Smooth muscle cell (in vitro differentiated cells): ENCODE results near the gene TOP1. TPM values are rescaled to one million over a fixed set of nuclear protein-coding genes. Genes with fewer than 3 reads are reported as not detected.
A peak's percentile ranks its signal among the peaks of the same experiment; 100 is the strongest.

Experiments
- DNase-seq: peaks from one replicate; lab custom pipeline; 2025; ENCODE audit not compliant: unreplicated experiment; lab: John Stamatoyannopoulos, UW
- H2AFZ ChIP-seq: fragments of 200-600 bp; sonication (generic); 2 replicates; pipeline ENCODE4 v1.6.0; 2016; ENCODE audit warnings: antibody characterized with exemption, low read depth, mild to moderate bottlenecking
- H3F3A ChIP-seq: fragments of 200-600 bp; sonication (generic); 2 replicates; pipeline ENCODE4 v1.6.0; 2017; ENCODE audit warnings: antibody characterized with exemption, low read depth
- H3K27ac ChIP-seq: fragments of 200-600 bp; sonication (generic); 2 replicates; pipeline ENCODE4 v1.5.1; 2016; ENCODE audit warnings: low read depth, mild to moderate bottlenecking
- H3K27me3 ChIP-seq: fragments of 200-600 bp; sonication (generic); 2 replicates; pipeline ENCODE4 v1.6.1; 2016; ENCODE audit warnings: low read depth, mild to moderate bottlenecking
- H3K36me3 ChIP-seq: fragments of 200-600 bp; sonication (generic); 2 replicates; pipeline ENCODE4 v1.5.1; 2016; ENCODE audit warnings: low read depth
- H3K4me1 ChIP-seq: fragments of 200-600 bp; sonication (generic); 2 replicates; pipeline ENCODE4 v1.5.1; 2016; ENCODE audit warnings: low read depth
- H3K4me2 ChIP-seq: fragments of 200-600 bp; sonication (generic); 2 replicates; pipeline ENCODE4 v1.6.0; 2016; ENCODE audit warnings: mild to moderate bottlenecking
- H3K4me3 ChIP-seq: fragments of 200-600 bp; sonication (generic); 2 replicates; pipeline ENCODE4 v1.5.1; 2016; ENCODE audit warnings: mild to moderate bottlenecking
- H3K79me2 ChIP-seq: fragments of 200-600 bp; sonication (generic); 2 replicates; pipeline ENCODE4 v1.6.0; 2016; ENCODE audit warnings: low read depth, mild to moderate bottlenecking
- H3K9ac ChIP-seq: fragments of 200-600 bp; sonication (generic); 2 replicates; pipeline ENCODE4 v1.6.0; 2016; ENCODE audit warnings: low read depth
- H3K9me3 ChIP-seq: fragments of 200-600 bp; sonication (generic); replicated peaks from 2 replicates; pipeline ENCODE4 v1.5.1; 2016; ENCODE audit warnings: low read depth
- H4K20me1 ChIP-seq: fragments of 200-600 bp; sonication (generic); 2 replicates; pipeline ENCODE4 v1.6.0; 2016; ENCODE audit warnings: low read depth
- CTCF ChIP-seq: fragments of 200-600 bp; sonication (generic); IDR thresholded peaks from 2 replicates; pipeline ENCODE4 v1.5.1; 2017; ENCODE audit warnings: borderline replicate concordance, mild to moderate bottlenecking, antibody characterized with exemption; ENCODE audit not compliant: insufficient read depth, poor library complexity, severe bottlenecking
- WGBS: methylation state at CpG from one replicate; pipeline ENCODE4 v1.1.7; 2016; ENCODE audit warnings: low lambda C conversion rate; 5-methylcytosine and 5-hydroxymethylcytosine counted together
- polyA plus RNA-seq: library from polyadenylated mRNA; unstranded; fragments of >200 nt; fragmentation: Nextera tagmentation; extraction: Ambion mirVana; gene quantifications from 2 replicates; pipeline ENCODE4 v1.2.1, GENCODE V29; 2016
- total RNA-seq: library from RNA; depleted of rRNA; stranded (reverse); fragments of >200 nt; gene quantifications from 2 replicates; pipeline ENCODE4 v1.2.3, GENCODE V29; 2014

The TOP1 gene
- total and polyA plus RNA-seq, 2 experiments from 2014 or later = 17.0 to 28.6 TPM

GRCh38 chr20:41079066-41079465, 50.4 kb downstream of the TOP1 start:
- Histone ChIP-seq H3F3A (peaks cover 3% of the 10 kb centered on the region), H3K27ac (no peak overlapping the region), H3K4me3 (no peak overlapping the region), H3K9me3 (no peaks in the 10 kb centered on the region), H3K27me3 (no peaks in the 10 kb centered on the region), H2AFZ (no peak overlapping the region), H3K79me2 (peaks cover 32% of the 10 kb centered on the region), H4K20me1 (peaks cover 95% of the 10 kb centered on the region), H3K4me2 (no peak overlapping the region), H3K36me3 (peaks cover 20% of the 10 kb centered on the region), H3K4me1 (peaks cover 10% of the 10 kb centered on the region), H3K9ac (no peak overlapping the region)
- no peak for TF ChIP-seq CTCF
- no peak for DNase-seq
- WGBS = 89% methylated on average over 2 of the region's 2 CpGs

GRCh38 chr20:41080866-41081265, 52.2 kb downstream of the TOP1 start:
- no peak for DNase-seq

GRCh38 chr20:41081276-41081814, 52.7 kb downstream of the TOP1 start:
- no peak overlapping the region for H2AFZ ChIP-seq
- TF ChIP-seq CTCF = no peak
- H3K9me3 ChIP-seq = no peaks in the 10 kb centered on the region
- peaks cover 8% of the 10 kb centered on the region for H3F3A ChIP-seq
- no peak overlapping the region for H3K4me3 ChIP-seq
- peaks cover 10% of the 10 kb centered on the region for H3K4me1 ChIP-seq
- DNase-seq = no peak
- H4K20me1 ChIP-seq = peaks cover 88% of the 10 kb centered on the region
- H3K27ac ChIP-seq = peak overlapping the region; percentile 7
- H3K79me2 ChIP-seq = peaks cover 20% of the 10 kb centered on the region
- no peaks in the 10 kb centered on the region for H3K27me3 ChIP-seq
- peaks cover 31% of the 10 kb centered on the region for H3K36me3 ChIP-seq
- no peak overlapping the region for H3K9ac ChIP-seq
- H3K4me2 ChIP-seq = no peak overlapping the region

More at GRCh38 chr20:41080866-41081265, 52.2 kb downstream of the TOP1 start:
- Histone ChIP-seq H3K4me3 (no peak overlapping the region), H3F3A (peaks cover 8% of the 10 kb centered on the region), H3K9ac (no peak overlapping the region), H3K4me2 (no peak overlapping the region), H3K27ac (peak overlapping the region; percentile 7), H3K27me3 (no peaks in the 10 kb centered on the region), H3K4me1 (peaks cover 10% of the 10 kb centered on the region), H2AFZ (no peak overlapping the region), H3K9me3 (no peaks in the 10 kb centered on the region), H4K20me1 (peaks cover 90% of the 10 kb centered on the region), H3K36me3 (peaks cover 31% of the 10 kb centered on the region), H3K79me2 (peaks cover 24% of the 10 kb centered on the region)
- 94% methylated on average over 2 of the region's 2 CpGs for WGBS
- no peak for TF ChIP-seq CTCF

DNA sequence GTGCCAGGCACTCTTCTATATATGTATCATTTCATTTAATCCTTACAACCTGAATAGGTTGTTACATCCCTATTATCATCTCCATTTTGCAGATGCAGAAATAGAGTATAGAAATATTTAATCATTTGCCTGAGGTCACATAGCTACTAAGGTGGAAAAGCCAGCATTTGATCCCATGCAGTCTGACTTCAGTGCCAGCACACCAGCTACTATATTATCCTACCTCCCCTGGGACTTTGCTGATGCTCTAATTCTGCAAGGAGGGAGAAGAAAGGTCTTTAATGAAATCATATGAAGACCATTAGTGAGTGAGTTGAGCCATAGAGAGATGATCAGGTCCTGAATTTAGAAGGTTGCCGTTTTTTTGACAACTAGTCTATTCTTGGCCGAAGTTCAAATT, 53.7 kb downstream of the TOP1 start:
- no peak overlapping the region for H3K27ac ChIP-seq
- H3F3A ChIP-seq = peaks cover 8% of the 10 kb centered on the region
- no peak for TF ChIP-seq CTCF
- WGBS = 96% methylated on average over 2 of the region's 2 CpGs
- no peak for DNase-seq
- H3K36me3 ChIP-seq = peaks cover 31% of the 10 kb centered on the region
- no peak overlapping the region for H2AFZ ChIP-seq
- H4K20me1 ChIP-seq = peaks cover 88% of the 10 kb centered on the region
- no peak overlapping the region for H3K4me3 ChIP-seq
- no peak overlapping the region for H3K4me2 ChIP-seq
- no peak overlapping the region for H3K9ac ChIP-seq
- peaks cover 10% of the 10 kb centered on the region for H3K4me1 ChIP-seq
- H3K27me3 ChIP-seq = no peaks in the 10 kb centered on the region
- H3K9me3 ChIP-seq = no peaks in the 10 kb centered on the region
- peaks cover 10% of the 10 kb centered on the region for H3K79me2 ChIP-seq
